ENCODE results near the gene ANKH.
"Not testable (repeated sequence)": the region's sequence is repeated elsewhere in the genome, so short reads cannot be mapped to it uniquely, and the experiment has no call there.

ANKH gene

GRCh38 chr5:14854799-14855198 lies 16.8 kb downstream of the ANKH start:
- no peak for DNase-seq (ENCODE audit: low spot score)

- DNase-seq (ENCODE audit: low spot score): no peak
These were observed 17.9 kb downstream of the ANKH start for GRCh38 chr5:14853685-14854084.

GRCh38 chr5:14852779-14853178 lies 18.8 kb downstream of the ANKH start:
- no peak for DNase-seq (ENCODE audit: low spot score)

GRCh38 chr5:14851999-14852526 lies 19.5 kb downstream of the ANKH start:
- DNase-seq (ENCODE audit: low spot score): no peak

- DNase-seq (ENCODE audit: low spot score): peak; percentile 19
These were observed 20.0 kb downstream of the ANKH start for GRCh38 chr5:14851597-14851996.

GRCh38 chr5:14851050-14851419 lies 20.5 kb downstream of the ANKH start:
- no peak for DNase-seq (ENCODE audit: low spot score)

- DNase-seq (ENCODE audit: low spot score): no peak
These were observed 21.0 kb downstream of the ANKH start for GRCh38 chr5:14850419-14851049.

GRCh38 chr5:14849516-14850294 lies 21.9 kb downstream of the ANKH start:
- no peak for DNase-seq (ENCODE audit: low spot score)

GRCh38 chr5:14848942-14849341 lies 22.6 kb downstream of the ANKH start:
- DNase-seq (ENCODE audit: low spot score): not testable (repeated sequence)

GRCh38 chr5:14848385-14848784 lies 23.2 kb downstream of the ANKH start:
- no peak for DNase-seq (ENCODE audit: low spot score)

- no peak for DNase-seq (ENCODE audit: low spot score)
These were observed 24.1 kb downstream of the ANKH start for GRCh38 chr5:14847471-14847870.

- DNase-seq (ENCODE audit: low spot score): no peak
These were observed 29.5 kb downstream of the ANKH start for GRCh38 chr5:14842117-14842516.

- no peak for DNase-seq (ENCODE audit: low spot score)
These were observed 31.0 kb downstream of the ANKH start for GRCh38 chr5:14840624-14841023.

- no peak for DNase-seq (ENCODE audit: low spot score)
These were observed 32.9 kb downstream of the ANKH start for GRCh38 chr5:14838396-14839319.

- not testable (repeated sequence) for DNase-seq (ENCODE audit: low spot score)
These were observed 34.0 kb downstream of the ANKH start for GRCh38 chr5:14837423-14838122.

GRCh38 chr5:14834584-14835550 lies 36.7 kb downstream of the ANKH start:
- DNase-seq (ENCODE audit: low spot score): no peak

GRCh38 chr5:14834062-14834461 lies 37.5 kb downstream of the ANKH start:
- DNase-seq (ENCODE audit: low spot score): no peak

GRCh38 chr5:14831006-14831338 lies 40.6 kb downstream of the ANKH start:
- DNase-seq (ENCODE audit: low spot score): no peak

- DNase-seq (ENCODE audit: low spot score): no peak
These were observed 41.2 kb downstream of the ANKH start for GRCh38 chr5:14830210-14831005.

GRCh38 chr5:14829396-14829795 lies 42.2 kb downstream of the ANKH start:
- DNase-seq (ENCODE audit: low spot score): no peak
